ENCODE measurements around the gene P2RY2.

P2RY2 gene

DNA sequence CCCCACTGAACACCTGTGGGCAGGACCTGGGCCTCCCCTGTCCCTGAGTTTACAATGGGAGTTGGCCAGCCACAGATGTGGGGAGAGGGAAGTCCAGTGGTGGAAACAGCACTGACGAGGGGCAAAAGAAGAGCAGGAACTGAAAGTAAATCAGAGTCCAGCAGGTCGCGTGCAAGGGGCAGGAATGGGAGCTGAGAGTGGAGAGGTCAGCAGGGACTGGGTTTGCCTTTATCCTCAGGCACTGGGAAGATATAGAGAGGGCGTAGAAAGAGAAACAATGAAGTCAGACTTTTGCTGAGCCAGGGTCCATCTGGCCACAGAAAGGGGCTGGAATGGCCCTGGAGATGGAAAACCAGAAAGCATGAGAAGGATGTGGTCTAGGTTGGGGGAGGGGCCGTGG, 62.5 kb downstream of the P2RY2 start:
- TF ChIP-seq, protein P1, sequence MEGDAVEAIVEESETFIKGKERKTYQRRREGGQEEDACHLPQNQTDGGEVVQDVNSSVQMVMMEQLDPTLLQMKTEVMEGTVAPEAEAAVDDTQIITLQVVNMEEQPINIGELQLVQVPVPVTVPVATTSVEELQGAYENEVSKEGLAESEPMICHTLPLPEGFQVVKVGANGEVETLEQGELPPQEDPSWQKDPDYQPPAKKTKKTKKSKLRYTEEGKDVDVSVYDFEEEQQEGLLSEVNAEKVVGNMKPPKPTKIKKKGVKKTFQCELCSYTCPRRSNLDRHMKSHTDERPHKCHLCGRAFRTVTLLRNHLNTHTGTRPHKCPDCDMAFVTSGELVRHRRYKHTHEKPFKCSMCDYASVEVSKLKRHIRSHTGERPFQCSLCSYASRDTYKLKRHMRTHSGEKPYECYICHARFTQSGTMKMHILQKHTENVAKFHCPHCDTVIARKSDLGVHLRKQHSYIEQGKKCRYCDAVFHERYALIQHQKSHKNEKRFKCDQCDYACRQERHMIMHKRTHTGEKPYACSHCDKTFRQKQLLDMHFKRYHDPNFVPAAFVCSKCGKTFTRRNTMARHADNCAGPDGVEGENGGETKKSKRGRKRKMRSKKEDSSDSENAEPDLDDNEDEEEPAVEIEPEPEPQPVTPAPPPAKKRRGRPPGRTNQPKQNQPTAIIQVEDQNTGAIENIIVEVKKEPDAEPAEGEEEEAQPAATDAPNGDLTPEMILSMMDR (IDR thresholded peaks at IDR 0.05; ENCODE audit: control insufficient read depth, insufficient read depth, low read depth, low read length, missing control alignments), result no peak
- no peak for DNase-seq (ENCODE audit: low read depth)
- H3K4me3 ChIP-seq (ENCODE audit: control insufficient read depth, low read depth, low read length), result no peak overlapping the region

DNA sequence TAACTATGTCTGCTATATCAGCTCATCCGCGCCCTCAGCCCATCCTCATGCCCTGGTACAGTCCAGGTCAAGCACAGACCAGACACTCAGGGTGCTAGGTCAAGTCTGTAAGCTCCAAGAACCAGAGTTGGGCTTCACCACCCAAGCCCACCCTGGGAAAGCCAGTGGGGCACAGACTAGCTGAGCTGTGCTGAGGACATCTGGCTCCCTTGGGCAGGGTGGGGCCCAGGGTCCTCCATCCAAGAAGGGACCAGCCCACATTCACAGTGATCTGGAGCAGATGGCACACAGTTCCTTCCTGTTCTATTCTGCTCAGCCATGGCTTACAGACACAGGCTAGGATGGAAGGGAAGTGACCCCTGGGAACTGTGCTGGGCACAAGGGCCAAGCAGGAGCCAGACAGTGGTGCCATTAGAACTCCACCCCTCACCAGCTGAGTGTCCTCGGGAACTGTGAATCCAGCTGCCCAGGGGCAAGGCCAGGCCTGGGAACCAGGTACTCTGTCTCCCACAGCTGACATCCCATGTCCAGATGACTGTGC, 63.2 kb downstream of the P2RY2 start:
- H3K4me3 ChIP-seq (ENCODE audit: control insufficient read depth, low read depth, low read length), result no peak overlapping the region
- TF ChIP-seq, protein P1 (IDR thresholded peaks at IDR 0.05; ENCODE audit: control insufficient read depth, insufficient read depth, low read depth, low read length, missing control alignments), result no peak
- DNase-seq (ENCODE audit: low read depth), result no peak

DNA sequence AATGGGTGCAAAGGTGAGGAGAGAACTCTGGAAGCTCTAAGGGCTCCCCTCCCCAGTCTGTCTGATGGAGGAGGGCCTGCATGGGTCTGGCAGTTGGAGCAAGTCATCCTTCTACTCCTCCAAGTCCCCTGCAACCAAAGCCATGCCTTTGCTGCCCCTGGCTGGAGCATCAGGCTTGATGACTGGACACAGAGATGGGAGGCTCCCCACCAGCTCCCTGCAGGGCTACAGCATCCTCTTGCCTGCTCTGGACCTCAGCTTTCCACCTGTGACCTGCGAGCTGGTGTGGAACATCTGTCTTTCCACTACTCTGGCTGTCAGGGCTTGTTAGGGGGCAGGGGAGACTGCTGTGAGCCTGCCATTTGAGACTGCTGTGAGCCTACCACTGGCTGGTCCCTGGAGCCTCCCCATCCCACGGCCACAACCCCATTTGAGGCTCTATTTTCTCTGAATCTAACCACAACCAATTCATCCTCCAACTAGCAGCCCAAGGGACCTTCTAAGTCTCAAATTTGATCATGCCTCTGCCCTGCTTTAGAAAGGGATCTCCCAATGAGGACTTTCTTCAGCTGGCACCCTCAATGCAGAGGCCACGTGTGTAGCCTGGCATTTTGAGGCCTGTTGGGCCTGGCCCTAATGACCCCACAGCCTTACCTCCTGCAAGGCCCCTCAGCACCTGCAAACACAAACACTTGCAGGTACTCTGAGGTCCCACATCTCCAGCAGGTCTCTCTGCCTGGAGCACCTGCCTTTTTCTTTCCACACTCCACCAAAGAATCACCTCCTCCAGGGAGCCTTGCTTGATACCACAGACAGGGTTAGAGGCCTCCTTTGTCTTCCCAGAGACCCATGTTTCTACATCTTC, 63.9 kb downstream of the P2RY2 start:
- no peak for DNase-seq (ENCODE audit: low read depth)
- TF ChIP-seq, protein P1 (IDR thresholded peaks at IDR 0.05; ENCODE audit: control insufficient read depth, insufficient read depth, low read depth, low read length, missing control alignments), result no peak
- no peak overlapping the region for H3K4me3 ChIP-seq (ENCODE audit: control insufficient read depth, low read depth, low read length)

DNA sequence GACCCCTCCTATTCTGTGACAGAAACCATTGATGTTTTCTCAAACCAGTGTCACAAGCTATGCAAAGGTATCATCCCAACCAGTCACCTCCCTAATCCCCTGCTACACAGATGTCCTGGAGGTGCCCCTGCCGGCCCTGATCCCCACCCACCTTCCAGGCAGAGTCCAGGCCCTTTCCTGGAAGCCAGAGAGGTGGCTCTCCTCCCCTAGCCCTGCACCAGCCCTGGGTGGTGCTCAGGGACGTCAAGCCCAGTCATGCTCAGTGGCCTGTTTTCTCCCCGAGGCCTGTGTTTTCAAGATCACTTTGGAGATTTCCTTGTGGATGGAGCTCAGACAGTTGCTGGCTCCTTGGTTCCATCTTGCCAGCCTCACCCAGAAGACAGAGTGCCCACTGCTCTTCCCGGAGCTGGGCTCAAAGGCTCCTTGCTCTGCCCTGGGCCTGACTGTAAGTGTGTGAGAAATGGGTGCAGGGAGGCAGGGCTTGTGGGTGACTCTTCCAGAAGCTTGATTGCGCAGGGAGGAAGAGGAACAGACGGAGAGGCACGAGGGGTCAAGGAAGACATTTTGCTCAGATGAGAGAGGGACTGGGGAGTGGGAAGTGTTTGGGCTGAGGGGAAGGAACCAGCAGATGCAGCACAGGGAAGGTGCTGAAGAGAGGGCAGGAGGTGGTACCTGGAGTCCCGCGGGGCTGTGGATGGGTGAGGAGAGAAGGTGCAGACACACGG, 65.4 kb downstream of the P2RY2 start:
- no peak for DNase-seq (ENCODE audit: low read depth)
- no peak overlapping the region for H3K4me3 ChIP-seq (ENCODE audit: control insufficient read depth, low read depth, low read length)
- TF ChIP-seq, protein P1 (IDR thresholded peaks at IDR 0.05; ENCODE audit: control insufficient read depth, insufficient read depth, low read depth, low read length, missing control alignments), result no peak

GRCh38 chr11:73284106-73284505, 66.0 kb downstream of the P2RY2 start:
- no peak overlapping the region for H3K4me3 ChIP-seq (ENCODE audit: control insufficient read depth, low read depth, low read length)
- DNase-seq (ENCODE audit: low read depth), result no peak

GRCh38 chr11:73285721-73286120, 67.6 kb downstream of the P2RY2 start:
- H3K4me3 ChIP-seq (ENCODE audit: control insufficient read depth, low read depth, low read length), result no peak overlapping the region
- DNase-seq (ENCODE audit: low read depth), result no peak
- TF ChIP-seq, protein P1 (IDR thresholded peaks at IDR 0.05; ENCODE audit: control insufficient read depth, insufficient read depth, low read depth, low read length, missing control alignments), result no peak

More at GRCh38 chr11:73284106-73284505, 66.0 kb downstream of the P2RY2 start:
- TF ChIP-seq, protein P1 (IDR thresholded peaks at IDR 0.05; ENCODE audit: control insufficient read depth, insufficient read depth, low read depth, low read length, missing control alignments), result no peak

All from AG09309 (cell line).